GM19025 (cell line): ENCODE results near the gene AP1M2.
A peak's percentile ranks its signal among the peaks of the same experiment; 100 is the strongest.
"Not testable (repeated sequence)": the region's sequence is repeated elsewhere in the genome, so short reads cannot be mapped to it uniquely, and the experiment has no call there.

Experiments used
- ATAC-seq: cut with Tn5 transposase; IDR thresholded peaks from one replicate; pipeline ENCODE4 v1.9.1; 2021; ENCODE audit warnings: mild to moderate bottlenecking, low read depth, moderate library complexity; ENCODE audit not compliant: unreplicated experiment

Gene AP1M2

GRCh38 chr19:10543420-10544241 is 43.5 kb downstream of the AP1M2 start, which contains the start of gene ATG4D:
ATG4D (plus strand) TSS chr19:10543904; CDS start chr19:10544091, 187 bp downstream.
- peak; percentile 73 for ATAC-seq

- no peak for ATAC-seq
These were observed 44.1 kb downstream of the AP1M2 start for GRCh38 chr19:10543059-10543419.

GRCh38 chr19:10539016-10539415 is 48.1 kb downstream of the AP1M2 start:
- ATAC-seq = not testable (repeated sequence)

GRCh38 chr19:10538204-10538983 is 48.7 kb downstream of the AP1M2 start:
- ATAC-seq = no peak

- ATAC-seq = no peak
These were observed 49.4 kb downstream of the AP1M2 start for GRCh38 chr19:10537668-10538067.

- ATAC-seq = no peak
These were observed 51.5 kb downstream of the AP1M2 start for GRCh38 chr19:10535613-10536012.

GRCh38 chr19:10533646-10534386 is 53.3 kb downstream of the AP1M2 start:
- ATAC-seq = no peak

GRCh38 chr19:10532457-10532856 is 54.7 kb downstream of the AP1M2 start:
- no peak for ATAC-seq

GRCh38 chr19:10526887-10527286 is 60.2 kb downstream of the AP1M2 start:
- ATAC-seq = not testable (repeated sequence)

GRCh38 chr19:10525636-10526035 is 61.5 kb downstream of the AP1M2 start:
- ATAC-seq = no peak

GRCh38 chr19:10523135-10523636 is 63.9 kb downstream of the AP1M2 start:
- no peak for ATAC-seq
